HCT116 (cell line): ENCODE measurements around the gene ENOX1. TPM values are rescaled to one million over a fixed set of nuclear protein-coding genes. Genes with fewer than 3 reads are reported as not detected.

Source experiments
- ATAC-seq: fragments of 200-7000 bp; cut with Tn5 transposase; 2 replicates; pipeline ENCODE4 v1.9.1; 2020; ENCODE audit warnings: mild to moderate bottlenecking, moderate library complexity
- BruUV-seq: library from RNA; stranded (reverse); fragments of 400-500 nt; replicated peaks from 2 replicates; lab custom pipeline; 2021; lab: Mats Ljungman, UMichigan
- CTCF ChIA-PET: fragments of 300-600 bp; sonication (Branson Sonifier 250); formaldehyde crosslinking; loops from one replicate; lab custom pipeline; 2021; ENCODE audit warnings: antibody characterized with exemption; lab: Charles Lee
- POLR2A ChIA-PET: fragments of 300-600, 350-600 bp; sonication (Branson Sonifier 250); formaldehyde crosslinking; loops from one replicate; lab custom pipeline; 2021; ENCODE audit warnings: antibody characterized with exemption; lab: Charles Lee
- RAD21 ChIA-PET, 2 experiments: fragments of 300-600 bp; sonication (Branson Sonifier 250); formaldehyde crosslinking; loops; one replicate each; lab custom pipeline; 2023; ENCODE audit warnings: low total read pairs in 2 of 2; ENCODE audit not compliant: uncharacterized antibody in 2 of 2, unreplicated experiment in 2 of 2, low non-redundant PET in 1 of 2; lab: Charles Lee
- DNase-seq: peaks from one replicate; pipeline ENCODE4 v3.0.0-alpha.2; 2010; ENCODE audit warnings: low read depth, low spot score
- H2AFZ ChIP-seq: fragments of 200-600 bp; shearing (Covaris generic), sonication (generic); 2 replicates; pipeline ENCODE4 v1.6.1; 2017; ENCODE audit warnings: low read depth, mixed run types, mixed read lengths, antibody characterized with exemption, low read length; ENCODE audit not compliant: poor library complexity, severe bottlenecking
- H3K27ac ChIP-seq: 2 replicates; pipeline ENCODE4 v1.5.1; 2012; ENCODE audit warnings: low read depth, low read length
- H3K27me3 ChIP-seq: fragments of 200-600 bp; sonication (generic); 2 replicates; pipeline ENCODE4 v1.6.1; 2016; ENCODE audit warnings: mixed run types, low read length, mixed read lengths; ENCODE audit not compliant: insufficient read depth
- H3K36me3 ChIP-seq, 2 experiments: fragments of 200-500 bp in 1 of 2; fragments of 200-600 bp in 1 of 2; sonication (Bioruptor generic) in 1 of 2; sonication (generic) in 1 of 2; 2 replicates each; pipeline versions ENCODE4 v1.5.1 to v1.6.1; 2014 to 2016; ENCODE audit warnings: low read length in 2 of 2, inconsistent platforms in 1 of 2, mixed read lengths in 1 of 2, mixed run types in 1 of 2; ENCODE audit not compliant: insufficient read depth in 2 of 2, control insufficient read depth in 1 of 2
- H3K4me1 ChIP-seq, 2 experiments: fragments of 200-600 bp in 1 of 2; sonication (generic) in 1 of 2; 2 replicates each; pipeline versions ENCODE4 v1.5.1 to v1.6.1; 2012 to 2017; ENCODE audit warnings: low read length in 2 of 2, inconsistent platforms in 1 of 2, mild to moderate bottlenecking in 1 of 2, mixed read lengths in 1 of 2, mixed run types in 1 of 2, moderate library complexity in 1 of 2; ENCODE audit not compliant: insufficient read depth in 2 of 2, control insufficient read depth in 1 of 2
- H3K4me2 ChIP-seq: fragments of 200-600 bp; sonication (generic); 2 replicates; pipeline ENCODE4 v1.6.1; 2017; ENCODE audit warnings: mixed run types, low read length, mixed read lengths
- H3K4me3 ChIP-seq, 2 experiments: fragments of 200-600 bp in 1 of 2; sonication (generic) in 1 of 2; replicated peaks in 1 of 2; 2 replicates each; pipeline ENCODE4 v1.5.1; 2011 to 2016; ENCODE audit warnings: low read length in 2 of 2, control low read depth in 1 of 2, low read depth in 1 of 2, mild to moderate bottlenecking in 1 of 2, mixed read lengths in 1 of 2, mixed run types in 1 of 2
- H3K79me2 ChIP-seq: fragments of 200-600 bp; sonication (generic); 2 replicates; pipeline ENCODE4 v1.6.1; 2017; ENCODE audit warnings: mild to moderate bottlenecking, mixed run types, low read length, moderate library complexity, mixed read lengths; ENCODE audit not compliant: insufficient read depth
- H3K9ac ChIP-seq: fragments of 200-600 bp; sonication (generic); 2 replicates; pipeline ENCODE4 v1.6.1; 2016; ENCODE audit warnings: low read length, mixed read lengths
- H3K9me2 ChIP-seq: fragments of 200-600 bp; sonication (generic), shearing (Covaris generic); 2 replicates; pipeline ENCODE4 v1.6.1; 2017; ENCODE audit warnings: mixed run types, mild to moderate bottlenecking, moderate library complexity; ENCODE audit not compliant: insufficient read depth
- H3K9me3 ChIP-seq, 2 experiments: fragments of 200-500 bp in 1 of 2; fragments of 200-600 bp in 1 of 2; sonication (Bioruptor generic) in 1 of 2; sonication (generic) in 1 of 2; 2 replicates each; pipeline ENCODE4 v1.6.1; 2014 to 2017; ENCODE audit warnings: low read length in 2 of 2, mixed read lengths in 2 of 2, inconsistent platforms in 1 of 2, low read depth in 1 of 2, mild to moderate bottlenecking in 1 of 2, mixed run types in 1 of 2, moderate library complexity in 1 of 2; ENCODE audit not compliant: control insufficient read depth in 1 of 2, insufficient read depth in 1 of 2
- H4K20me1 ChIP-seq: fragments of 200-600 bp; sonication (generic), shearing (Covaris generic); 2 replicates; pipeline ENCODE4 v1.6.1; 2017; ENCODE audit warnings: mixed run types, mild to moderate bottlenecking, moderate library complexity; ENCODE audit not compliant: insufficient read depth
- CBX3 ChIP-seq: IDR thresholded peaks from 2 replicates; pipeline ENCODE4 v1.6.1; 2012; ENCODE audit warnings: low read depth
- JUND ChIP-seq: IDR thresholded peaks from 2 replicates; pipeline ENCODE4 v1.6.1; 2012
- MAX ChIP-seq: IDR thresholded peaks from 2 replicates; pipeline ENCODE4 v1.6.1; 2012
- POLR2A ChIP-seq: IDR thresholded peaks from 2 replicates; pipeline ENCODE4 v1.7.0; 2011; ENCODE audit warnings: borderline replicate concordance; ENCODE audit not compliant: insufficient read depth, insufficient read length; ENCODE audit errors: extremely low read depth
- POLR2AphosphoS5 ChIP-seq: IDR thresholded peaks from 2 replicates; pipeline ENCODE4 v1.6.1; 2011; ENCODE audit warnings: mild to moderate bottlenecking, low read depth, low read length, moderate library complexity
- SIN3A ChIP-seq: IDR thresholded peaks from 2 replicates; pipeline ENCODE4 v1.6.1; 2012; ENCODE audit warnings: low read depth
- ZFX ChIP-seq: fragments of 450-650 bp; IDR thresholded peaks from 2 replicates; pipeline ENCODE4 v1.6.1; 2017
- ZNF274 ChIP-seq: fragments of 200-500 bp; sonication (Bioruptor generic); IDR thresholded peaks from 2 replicates; pipeline ENCODE4 v1.6.1; 2014; ENCODE audit warnings: mild to moderate bottlenecking, low read depth, low read length, inconsistent platforms
- intact Hi-C: fragments of 100-400 bp; cut with micrococcal nuclease; formaldehyde crosslinking; loops from 2 replicates; pipeline ENCODE4 v1.10.0; 2022
- total RNA-seq: library from RNA; stranded (reverse); gene quantifications from one replicate; pipeline ENCODE4 v1.2.1, GENCODE V29; 2021; ENCODE audit not compliant: unreplicated experiment
- TF ChIP-seq, protein P1 (sequence below): IDR thresholded peaks from 2 replicates; pipeline ENCODE4 v1.6.1; 2012; ENCODE audit warnings: low read depth

Gene ENOX1
- total RNA-seq, 1 experiment from 2014 or later, result 4.5 TPM

DNA sequence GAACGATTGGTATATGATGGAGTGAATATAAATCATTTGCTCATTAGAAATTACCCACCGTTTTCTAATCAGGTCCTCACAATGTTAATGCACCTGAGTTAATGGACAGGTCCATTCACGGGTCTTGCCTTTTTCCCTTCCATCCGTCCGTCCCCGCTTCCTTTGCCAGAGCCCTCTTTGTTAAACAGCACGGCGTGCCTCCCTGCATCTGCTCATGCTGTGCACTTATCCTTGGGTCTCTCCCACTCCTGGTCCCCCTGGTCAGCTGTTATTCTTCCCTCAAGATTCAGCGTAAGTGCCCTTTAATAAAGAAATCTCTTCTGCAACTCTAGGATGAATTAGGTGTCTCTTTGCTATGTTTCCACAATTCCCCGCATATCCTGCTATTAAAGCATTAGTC is 438.9 kb downstream of the ENOX1 start:
- no peaks in the 10 kb centered on the region for H3K79me2 ChIP-seq
- no peaks in the 10 kb centered on the region for H3K27me3 ChIP-seq
- H3K9ac ChIP-seq, result no peak overlapping the region
- H4K20me1 ChIP-seq, result no peaks in the 10 kb centered on the region
- no peak overlapping the region for H3K4me3 ChIP-seq
- no peak overlapping the region for H2AFZ ChIP-seq
- no peaks in the 10 kb centered on the region for H3K9me3 ChIP-seq
- TF ChIP-seq POLR2A (no peak), POLR2AphosphoS5 (no peak), MAX (no peak), SIN3A (no peak), ZFX (no peak), JUND (no peak), CBX3 (no peak), ZNF274 (no peak)
- TF ChIP-seq, protein P1, sequence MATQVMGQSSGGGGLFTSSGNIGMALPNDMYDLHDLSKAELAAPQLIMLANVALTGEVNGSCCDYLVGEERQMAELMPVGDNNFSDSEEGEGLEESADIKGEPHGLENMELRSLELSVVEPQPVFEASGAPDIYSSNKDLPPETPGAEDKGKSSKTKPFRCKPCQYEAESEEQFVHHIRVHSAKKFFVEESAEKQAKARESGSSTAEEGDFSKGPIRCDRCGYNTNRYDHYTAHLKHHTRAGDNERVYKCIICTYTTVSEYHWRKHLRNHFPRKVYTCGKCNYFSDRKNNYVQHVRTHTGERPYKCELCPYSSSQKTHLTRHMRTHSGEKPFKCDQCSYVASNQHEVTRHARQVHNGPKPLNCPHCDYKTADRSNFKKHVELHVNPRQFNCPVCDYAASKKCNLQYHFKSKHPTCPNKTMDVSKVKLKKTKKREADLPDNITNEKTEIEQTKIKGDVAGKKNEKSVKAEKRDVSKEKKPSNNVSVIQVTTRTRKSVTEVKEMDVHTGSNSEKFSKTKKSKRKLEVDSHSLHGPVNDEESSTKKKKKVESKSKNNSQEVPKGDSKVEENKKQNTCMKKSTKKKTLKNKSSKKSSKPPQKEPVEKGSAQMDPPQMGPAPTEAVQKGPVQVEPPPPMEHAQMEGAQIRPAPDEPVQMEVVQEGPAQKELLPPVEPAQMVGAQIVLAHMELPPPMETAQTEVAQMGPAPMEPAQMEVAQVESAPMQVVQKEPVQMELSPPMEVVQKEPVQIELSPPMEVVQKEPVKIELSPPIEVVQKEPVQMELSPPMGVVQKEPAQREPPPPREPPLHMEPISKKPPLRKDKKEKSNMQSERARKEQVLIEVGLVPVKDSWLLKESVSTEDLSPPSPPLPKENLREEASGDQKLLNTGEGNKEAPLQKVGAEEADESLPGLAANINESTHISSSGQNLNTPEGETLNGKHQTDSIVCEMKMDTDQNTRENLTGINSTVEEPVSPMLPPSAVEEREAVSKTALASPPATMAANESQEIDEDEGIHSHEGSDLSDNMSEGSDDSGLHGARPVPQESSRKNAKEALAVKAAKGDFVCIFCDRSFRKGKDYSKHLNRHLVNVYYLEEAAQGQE, result no peak
- ChIA-PET POLR2A (no interaction called here), CTCF (no interaction called here), RAD21 (no interaction called here)
- H3K4me1 ChIP-seq, result no peaks in the 10 kb centered on the region
- DNase-seq (no peak), ATAC-seq (no peak)
- no TSS peak for BruUV-seq
- H3K4me2 ChIP-seq, result no peak overlapping the region
- no peak overlapping the region for H3K27ac ChIP-seq
- no peaks in the 10 kb centered on the region for H3K9me2 ChIP-seq
- intact Hi-C loops, result no loop called here
- no peaks in the 10 kb centered on the region for H3K36me3 ChIP-seq
